Measurements from ENCODE around the gene FAM177B.

Gene FAM177B

GRCh38 chr1:222736972-222737371 is at the start of gene FAM177B:
TSS of gene FAM177B (plus strand) at chr1:222737202. CDS start at chr1:222746546, 9,344 bp downstream.
- Histone ChIP-seq H3K27ac (ENCODE audit: low read length) (no peak within 1 kb of the TSS), H2AFZ (ENCODE audit: low read depth, low read length) (no peak within 1 kb of the TSS), H3K9me3 (ENCODE audit: insufficient read depth, low read length, severe bottlenecking) (no peaks in the 10 kb centered on the region), H3K4me3 (ENCODE audit: low read depth in 1 of 2, low read length in 2 of 2) (no peak within 1 kb of the TSS), H3K9ac (ENCODE audit: low read depth, low read length) (no peak within 1 kb of the TSS), H3K4me1 (ENCODE audit: insufficient read depth, low read length) (no peaks in the 10 kb centered on the region), H3K27me3 (ENCODE audit: insufficient read depth, low read length, poor library complexity) (no peaks in the 10 kb centered on the region), H3K79me2 (ENCODE audit: insufficient read depth, low read length) (no peaks in the 10 kb centered on the region), H4K20me1 (ENCODE audit: insufficient read depth, low read length) (no peaks in the 10 kb centered on the region), H3K4me2 (ENCODE audit: insufficient read depth, low read length) (no peak within 1 kb of the TSS), H3K36me3 (ENCODE audit: insufficient read depth, low read length) (peaks cover 30% of the 10 kb centered on the region; the same call in 1 of the 2 replicates)
- DNase-seq (no peak), ATAC-seq (ENCODE audit: insufficient read depth, low read depth) (no peak)
- TF ChIP-seq CTCF (IDR thresholded peaks at IDR 0.05; ENCODE audit: borderline replicate concordance, extremely low read depth, low read length, poor library complexity, severe bottlenecking) (no peak), EZH2 (IDR thresholded peaks at IDR 0.05; ENCODE audit: borderline replicate concordance, low read depth, low read length, severe bottlenecking) (no peak)

DNA sequence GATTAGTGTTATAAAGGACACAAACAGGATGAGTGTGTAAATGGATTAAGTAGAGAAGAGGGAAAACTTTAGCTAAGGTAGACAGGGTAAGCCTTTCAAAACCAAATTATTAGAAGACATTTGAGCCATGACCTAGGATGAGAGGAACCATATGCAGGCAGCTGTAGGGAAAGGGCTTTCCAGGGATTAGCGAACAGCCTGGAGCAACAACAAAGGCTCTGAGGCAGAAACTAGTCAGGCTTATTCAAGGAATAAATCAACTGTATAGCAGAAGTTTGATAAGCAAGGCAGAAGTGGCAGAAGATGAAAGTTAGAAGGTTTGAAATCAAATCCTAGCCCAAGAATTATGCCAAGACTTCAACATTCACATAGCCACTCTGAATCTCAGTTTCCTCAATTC is 46.0 kb upstream of the FAM177B start:
- TF ChIP-seq CTCF (IDR thresholded peaks at IDR 0.05; ENCODE audit: borderline replicate concordance, extremely low read depth, low read length, poor library complexity, severe bottlenecking) (no peak), EZH2 (IDR thresholded peaks at IDR 0.05; ENCODE audit: borderline replicate concordance, low read depth, low read length, severe bottlenecking) (no peak)
- Histone ChIP-seq H4K20me1 (ENCODE audit: insufficient read depth, low read length) (peaks cover 3% of the 10 kb centered on the region; the same call in 1 of the 2 replicates), H3K36me3 (ENCODE audit: insufficient read depth, low read length) (peaks cover 34% of the 10 kb centered on the region), H3K9me3 (ENCODE audit: insufficient read depth, low read length, severe bottlenecking) (no peaks in the 10 kb centered on the region), H3K27me3 (ENCODE audit: insufficient read depth, low read length, poor library complexity) (no peaks in the 10 kb centered on the region), H3K27ac (ENCODE audit: low read length) (no peak overlapping the region), H3K4me1 (ENCODE audit: insufficient read depth, low read length) (no peaks in the 10 kb centered on the region), H3K4me3 (ENCODE audit: low read depth in 1 of 2, low read length in 2 of 2) (no peak overlapping the region), H2AFZ (ENCODE audit: low read depth, low read length) (no peak overlapping the region), H3K9ac (ENCODE audit: low read depth, low read length) (no peak overlapping the region), H3K4me2 (ENCODE audit: insufficient read depth, low read length) (no peak overlapping the region), H3K79me2 (ENCODE audit: insufficient read depth, low read length) (peaks cover 9% of the 10 kb centered on the region)
- ATAC-seq (ENCODE audit: insufficient read depth, low read depth) (no peak), DNase-seq (no peak)

- no peak overlapping the region for H3K27ac ChIP-seq (ENCODE audit: low read length)
- no peaks in the 10 kb centered on the region for H3K4me1 ChIP-seq (ENCODE audit: insufficient read depth, low read length)
- H3K36me3 ChIP-seq (ENCODE audit: insufficient read depth, low read length), result peaks cover 20% of the 10 kb centered on the region
- H3K27me3 ChIP-seq (ENCODE audit: insufficient read depth, low read length, poor library complexity), result no peaks in the 10 kb centered on the region
- H4K20me1 ChIP-seq (ENCODE audit: insufficient read depth, low read length), result peaks cover 3% of the 10 kb centered on the region; the same call in 1 of the 2 replicates
- H2AFZ ChIP-seq (ENCODE audit: low read depth, low read length), result no peak overlapping the region
- peaks cover 21% of the 10 kb centered on the region for H3K79me2 ChIP-seq (ENCODE audit: insufficient read depth, low read length)
- H3K4me2 ChIP-seq (ENCODE audit: insufficient read depth, low read length), result no peak overlapping the region
- DNase-seq (no peak), ATAC-seq (ENCODE audit: insufficient read depth, low read depth) (no peak)
- H3K4me3 ChIP-seq (ENCODE audit: low read depth in 1 of 2, low read length in 2 of 2), result no peak overlapping the region
- no peak for TF ChIP-seq CTCF (IDR thresholded peaks at IDR 0.05; ENCODE audit: borderline replicate concordance, extremely low read depth, low read length, poor library complexity, severe bottlenecking)
- TF ChIP-seq EZH2 (IDR thresholded peaks at IDR 0.05; ENCODE audit: borderline replicate concordance, low read depth, low read length, severe bottlenecking), result no peak
- H3K9ac ChIP-seq (ENCODE audit: low read depth, low read length), result no peak overlapping the region
- H3K9me3 ChIP-seq (ENCODE audit: insufficient read depth, low read length, severe bottlenecking), result no peaks in the 10 kb centered on the region
These were observed 42.1 kb upstream of the FAM177B start for GRCh38 chr1:222694927-222695326.

GRCh38 chr1:222696741-222697140 is 40.3 kb upstream of the FAM177B start:
- H3K4me1 ChIP-seq (ENCODE audit: insufficient read depth, low read length), result no peaks in the 10 kb centered on the region
- no peak overlapping the region for H3K9ac ChIP-seq (ENCODE audit: low read depth, low read length)
- peaks cover 20% of the 10 kb centered on the region for H3K36me3 ChIP-seq (ENCODE audit: insufficient read depth, low read length)
- H3K4me3 ChIP-seq (ENCODE audit: low read depth in 1 of 2, low read length in 2 of 2), result no peak overlapping the region
- ATAC-seq (ENCODE audit: insufficient read depth, low read depth), result no peak
- H2AFZ ChIP-seq (ENCODE audit: low read depth, low read length), result no peak overlapping the region
- H3K27ac ChIP-seq (ENCODE audit: low read length), result no peak overlapping the region
- H3K79me2 ChIP-seq (ENCODE audit: insufficient read depth, low read length), result peaks cover 19% of the 10 kb centered on the region
- no peak for TF ChIP-seq EZH2 (IDR thresholded peaks at IDR 0.05; ENCODE audit: borderline replicate concordance, low read depth, low read length, severe bottlenecking)
- no peak for TF ChIP-seq CTCF (IDR thresholded peaks at IDR 0.05; ENCODE audit: borderline replicate concordance, extremely low read depth, low read length, poor library complexity, severe bottlenecking)
- peaks cover 3% of the 10 kb centered on the region; the same call in 1 of the 2 replicates for H4K20me1 ChIP-seq (ENCODE audit: insufficient read depth, low read length)
- no peaks in the 10 kb centered on the region for H3K27me3 ChIP-seq (ENCODE audit: insufficient read depth, low read length, poor library complexity)
- no peak overlapping the region for H3K4me2 ChIP-seq (ENCODE audit: insufficient read depth, low read length)
- DNase-seq, result no peak
- no peaks in the 10 kb centered on the region for H3K9me3 ChIP-seq (ENCODE audit: insufficient read depth, low read length, severe bottlenecking)
